MM.1S (cell line): ENCODE results near the gene CLNK.

Experiments used
- CTCF ChIP-seq: fragments of 300-600 bp; sonication (generic); IDR thresholded peaks from 2 replicates; pipeline ENCODE4 v1.5.1; 2016; ENCODE audit warnings: antibody characterized with exemption, low read length, mixed read lengths
- EZH2 ChIP-seq: fragments of 300-600 bp; sonication (generic); optimal IDR thresholded peaks from 2 replicates; pipeline ENCODE3; 2017; ENCODE audit warnings: low read depth, mild to moderate bottlenecking, antibody characterized with exemption, low read length, mixed read lengths

- TF ChIP-seq CTCF, result peak; percentile 56
- TF ChIP-seq EZH2, result no peak
Observed at GRCh38 chr4:10622728-10623127, 61.8 kb downstream of the CLNK start.
